HPDE6-E6E7 (cell line): Measurements from ENCODE around the gene PITPNC1.
"Not testable (repeated sequence)": the region's sequence is repeated elsewhere in the genome, so short reads cannot be mapped to it uniquely, and the experiment has no call there.

Experiments used
- DNase-seq: peaks from one replicate; pipeline ENCODE4 v3.0.0; 2011; ENCODE audit warnings: missing footprints; ENCODE audit errors: extremely low spot score

PITPNC1 gene

DNA sequence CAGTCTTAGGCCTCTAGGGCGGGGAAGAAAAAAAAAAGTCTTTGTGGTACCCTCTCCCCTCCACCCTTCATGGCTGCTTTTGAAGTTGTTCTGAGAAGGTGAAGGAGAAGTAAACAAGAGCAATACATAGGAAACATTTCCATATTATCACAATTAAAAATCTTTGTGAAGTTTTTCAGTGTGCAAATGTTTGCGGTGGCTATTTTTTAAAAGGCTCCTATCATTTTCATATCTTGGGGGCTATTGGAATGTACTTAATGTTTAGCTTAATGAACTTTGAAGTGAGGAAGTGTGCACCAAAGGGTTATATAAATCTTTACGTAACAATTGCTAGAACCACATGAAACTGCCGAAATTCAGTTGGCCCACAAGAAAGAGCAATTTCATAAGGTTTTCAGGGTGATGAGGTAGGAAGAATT lies 348.3 kb downstream of the PITPNC1 start:
- no peak for DNase-seq

DNA sequence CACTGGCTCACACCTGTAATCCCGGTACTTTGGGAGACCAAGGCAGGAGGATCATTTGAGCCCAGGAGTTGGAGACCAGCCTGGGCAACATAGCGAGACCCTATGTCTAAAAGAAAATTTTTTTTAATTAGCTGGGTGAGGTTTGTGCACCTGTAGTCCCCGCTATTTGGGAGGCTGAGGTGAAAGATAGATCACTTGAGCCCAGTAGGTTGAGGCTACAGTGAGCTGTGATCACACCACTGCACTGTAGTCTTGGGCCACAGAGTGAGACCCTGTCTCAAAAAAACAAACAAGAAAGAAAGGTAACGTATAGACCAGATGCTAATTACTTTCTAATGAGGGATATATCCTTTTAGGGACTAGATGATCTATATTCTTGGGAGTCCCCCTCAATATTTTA lies 348.7 kb downstream of the PITPNC1 start:
- DNase-seq: no peak

DNA sequence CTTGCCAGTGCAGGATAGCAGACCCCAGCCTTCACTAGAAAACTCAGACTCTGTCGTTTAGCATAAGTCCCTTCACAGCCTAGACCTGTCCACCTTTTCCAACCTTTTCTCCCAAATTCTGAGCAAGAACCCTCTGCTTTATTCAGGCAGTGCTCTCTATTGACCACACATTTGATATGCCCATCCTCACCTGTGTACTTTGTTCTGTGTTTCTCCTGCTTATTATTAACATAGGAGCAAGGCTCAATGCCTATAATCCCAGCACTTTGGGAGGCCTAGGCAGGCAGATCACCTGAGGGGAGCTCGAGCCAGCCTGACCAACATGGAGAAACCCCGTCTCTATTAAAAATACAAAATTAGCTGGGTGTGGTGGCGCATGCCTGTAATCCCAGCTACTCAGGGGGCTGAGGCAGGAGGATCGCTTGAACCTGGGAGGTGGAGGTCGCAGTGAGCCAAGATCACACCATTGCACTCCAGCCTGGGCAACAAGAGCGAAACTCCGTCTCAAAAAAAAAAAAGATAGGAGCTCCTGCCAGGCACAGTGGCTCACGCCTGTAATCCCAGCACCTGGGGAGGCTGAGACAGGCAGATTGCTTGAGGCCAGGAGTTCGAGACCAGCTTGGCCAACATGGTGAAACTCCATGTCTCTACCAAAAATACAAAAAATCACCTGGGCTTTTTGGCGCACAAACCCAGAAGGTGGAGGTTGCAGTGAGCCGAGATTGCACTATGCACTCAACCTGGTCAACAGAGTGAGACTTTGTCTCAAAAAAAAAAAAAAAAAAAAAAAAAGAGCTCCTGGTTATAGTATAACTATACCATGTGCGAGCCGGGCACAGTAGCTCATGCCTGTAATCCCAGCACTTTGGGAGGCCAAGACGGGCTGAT lies 350.3 kb downstream of the PITPNC1 start:
- DNase-seq: not testable (repeated sequence)

DNA sequence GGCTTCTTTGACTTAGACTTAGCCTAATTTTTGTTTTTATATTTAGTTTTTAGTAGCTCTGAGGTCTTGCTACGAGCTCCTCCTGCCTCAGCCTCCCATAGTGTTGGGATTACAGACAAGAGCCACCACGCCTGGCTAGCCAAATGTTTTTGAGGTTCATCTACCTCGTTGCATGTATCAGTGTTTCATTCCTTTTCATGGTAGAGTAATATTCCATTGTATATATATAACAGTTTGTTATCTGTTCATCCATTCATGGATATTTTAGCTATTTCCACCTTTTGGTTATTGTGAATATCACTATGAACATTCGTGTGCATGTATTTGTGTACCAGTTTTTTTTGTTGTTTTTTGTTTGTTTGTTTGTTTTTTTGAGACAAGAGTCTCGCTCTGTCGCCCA lies 352.8 kb downstream of the PITPNC1 start:
- DNase-seq: no peak

DNA sequence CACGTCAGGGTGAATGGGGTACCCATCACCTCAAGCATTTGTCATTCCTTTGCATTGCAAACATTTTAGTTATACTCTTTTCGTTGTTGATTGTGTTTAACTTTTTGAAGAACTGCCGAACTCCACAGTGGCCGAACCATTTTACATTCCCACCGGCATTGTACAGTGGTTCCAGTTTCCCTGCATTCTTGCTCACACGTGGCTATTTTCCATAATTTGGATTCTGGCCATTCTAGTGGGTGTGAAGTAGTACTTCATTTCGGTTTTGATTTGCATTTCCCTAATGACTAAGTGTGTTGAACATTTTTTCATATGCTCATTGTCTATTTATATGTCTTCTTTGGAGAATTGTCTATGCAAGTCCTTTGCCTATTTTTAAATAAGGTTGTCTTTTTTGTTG lies 353.6 kb downstream of the PITPNC1 start:
- no peak for DNase-seq

DNA sequence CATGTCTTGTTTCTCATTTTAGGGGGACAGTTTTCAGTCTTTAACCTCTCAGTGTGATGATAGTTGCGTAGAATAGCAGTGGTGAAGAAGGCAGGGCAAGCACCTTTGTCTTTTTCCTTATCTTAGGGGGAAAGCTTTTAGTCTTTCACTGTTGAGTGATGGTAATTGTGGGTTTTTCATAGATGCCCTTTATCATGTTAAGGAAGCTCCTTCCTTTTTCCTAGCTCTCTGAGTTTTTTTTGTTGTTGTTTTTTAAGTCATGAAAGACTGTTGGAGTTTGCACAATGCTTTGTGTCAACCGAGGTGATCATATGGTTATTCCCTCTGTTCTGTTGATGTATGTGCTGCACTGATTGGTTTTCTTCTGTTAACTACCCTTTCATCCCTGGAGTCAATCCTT lies 356.4 kb downstream of the PITPNC1 start:
- no peak for DNase-seq

DNA sequence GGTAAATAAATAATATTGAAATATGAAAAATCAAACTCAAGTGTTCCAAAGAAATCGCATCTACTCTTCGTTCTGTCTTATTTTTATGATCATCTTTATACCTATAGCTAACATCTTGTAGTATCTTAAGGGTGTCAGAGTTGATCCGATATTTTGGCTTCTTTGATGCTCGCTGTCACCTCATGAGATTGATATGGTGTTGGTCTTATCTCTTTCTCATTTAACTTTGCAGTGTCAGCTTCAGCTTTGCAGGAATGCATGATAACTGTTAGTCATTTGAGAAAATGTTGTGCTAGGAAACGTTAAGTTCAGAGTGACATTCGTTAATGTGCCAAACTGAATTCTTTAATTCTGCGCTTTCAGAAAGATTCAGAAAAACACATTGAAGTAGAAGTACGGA lies 360.1 kb downstream of the PITPNC1 start:
- no peak for DNase-seq

DNA sequence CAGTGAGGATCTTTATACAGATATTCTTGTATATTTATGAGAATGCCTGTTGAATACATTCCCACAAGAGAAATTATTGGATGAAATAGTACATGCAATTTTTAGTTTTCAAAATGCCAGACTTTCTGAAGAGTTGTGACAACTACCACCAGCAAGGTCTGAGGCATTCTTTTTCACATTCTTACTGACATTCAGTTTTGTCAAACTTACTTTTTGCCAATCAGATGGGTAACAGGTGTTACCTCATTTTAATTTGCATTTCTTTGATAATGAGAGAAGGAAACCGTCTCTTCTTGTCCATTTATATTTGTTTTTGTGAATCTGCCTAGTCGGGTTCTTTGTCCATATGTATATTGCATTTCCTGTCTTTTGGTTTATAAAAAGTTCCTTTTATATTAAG lies 364.9 kb downstream of the PITPNC1 start:
- DNase-seq: no peak
